Posterior vena cava (tissue), 2 donors: ENCODE measurements around the gene CORO2B. TPM values are rescaled to one million over a fixed set of nuclear protein-coding genes. Genes with fewer than 3 reads are reported as not detected.

Experiments
- DNase-seq: peaks from one replicate; pipeline ENCODE4 v3.0.0-alpha.2; 2020; ENCODE audit warnings: low spot score
- intact Hi-C, 2 donors: fragments of 100-400 bp; cut with DNase I; formaldehyde crosslinking; loops; one replicate each; pipeline versions ENCODE4 v1.14.1 to v1.14.2; 2022 to 2023
- total RNA-seq, 2 donors: library from RNA; stranded (reverse); fragmentation: NEBNext Ultra II Directional; extraction: Animal tissue kit (Norgen Biotek cat#: 25700); gene quantifications; one replicate each; pipeline ENCODE4 v1.2.1, GENCODE V29; 2021
- donor health status: DM: yes; HTN: yes; CAD: no.
- donor health status: DM: yes; HTN: yes; CAD: no.

Gene CORO2B
- total RNA-seq, 2 donors from 2014 or later, result 7.2 to 11.7 TPM

GRCh38 chr15:68696414-68697363 is 117.9 kb downstream of the CORO2B start:
- no peak for DNase-seq
- intact Hi-C loops, result no loop called here

- intact Hi-C loops, result no loop called here
- no peak for DNase-seq
Measured at GRCh38 chr15:68697711-68698690, 119.2 kb downstream of the CORO2B start.

- no peak for DNase-seq
- intact Hi-C loops, result no loop called here
Measured at GRCh38 chr15:68698708-68699107, 119.9 kb downstream of the CORO2B start.

GRCh38 chr15:68699124-68699880 is 120.5 kb downstream of the CORO2B start:
- DNase-seq, result no peak
- intact Hi-C loops, result no loop called here

GRCh38 chr15:68699881-68700454 is 121.2 kb downstream of the CORO2B start:
- intact Hi-C loops, result no loop called here
- DNase-seq, result no peak

GRCh38 chr15:68700455-68701123 is 121.8 kb downstream of the CORO2B start:
- intact Hi-C loops, result no loop called here
- DNase-seq, result peak; percentile 92

GRCh38 chr15:68701886-68702285 is 123.1 kb downstream of the CORO2B start:
- intact Hi-C loops, result loop anchor here in 1 of 2 donors (1.0 kb wide), 1 partner anchor 36 kb away; no protein-coding TSS in a partner anchor
- no peak for DNase-seq

- intact Hi-C loops, result no loop called here
- DNase-seq, result no peak
Measured at GRCh38 chr15:68704496-68705021, 125.8 kb downstream of the CORO2B start.

GRCh38 chr15:68706256-68706655 is 127.5 kb downstream of the CORO2B start:
- intact Hi-C loops, result no loop called here
- no peak for DNase-seq

GRCh38 chr15:68706931-68707330 is 128.1 kb downstream of the CORO2B start:
- intact Hi-C loops, result no loop called here

GRCh38 chr15:68707386-68707785 is 128.6 kb downstream of the CORO2B start:
- intact Hi-C loops, result no loop called here

More at GRCh38 chr15:68706931-68707330, 128.1 kb downstream of the CORO2B start:
- no peak for DNase-seq

GRCh38 chr15:68709876-68710275 is 131.1 kb downstream of the CORO2B start:
- intact Hi-C loops, result no loop called here
- DNase-seq, result no peak

More at GRCh38 chr15:68707386-68707785, 128.6 kb downstream of the CORO2B start:
- no peak for DNase-seq

GRCh38 chr15:68710536-68710935 is 131.7 kb downstream of the CORO2B start:
- no peak for DNase-seq
- intact Hi-C loops, result no loop called here

- intact Hi-C loops, result no loop called here
- no peak for DNase-seq
Measured at GRCh38 chr15:68711406-68711805, 132.6 kb downstream of the CORO2B start.

- intact Hi-C loops, result no loop called here
- no peak for DNase-seq
Measured at GRCh38 chr15:68712886-68713285, 134.1 kb downstream of the CORO2B start.

- intact Hi-C loops, result no loop called here
- DNase-seq, result no peak
Measured at GRCh38 chr15:68713874-68714273, 135.1 kb downstream of the CORO2B start.

- intact Hi-C loops, result no loop called here
- no peak for DNase-seq
Measured at GRCh38 chr15:68715111-68715510, 136.3 kb downstream of the CORO2B start.

- intact Hi-C loops, result no loop called here
- no peak for DNase-seq
Measured at GRCh38 chr15:68717951-68718350, 139.2 kb downstream of the CORO2B start.
